Inflammatory macrophage treated with lipopolysaccharide for 1 hour (primary cell): ENCODE data around the gene KIAA0930.
"Not testable (repeated sequence)": the region's sequence is repeated elsewhere in the genome, so short reads cannot be mapped to it uniquely, and the experiment has no call there.

Experiments used
- DNase-seq, 2 donors: peaks; one replicate each; pipeline ENCODE4 v3.0.0-alpha.2; 2020 to 2022

The KIAA0930 gene

DNA sequence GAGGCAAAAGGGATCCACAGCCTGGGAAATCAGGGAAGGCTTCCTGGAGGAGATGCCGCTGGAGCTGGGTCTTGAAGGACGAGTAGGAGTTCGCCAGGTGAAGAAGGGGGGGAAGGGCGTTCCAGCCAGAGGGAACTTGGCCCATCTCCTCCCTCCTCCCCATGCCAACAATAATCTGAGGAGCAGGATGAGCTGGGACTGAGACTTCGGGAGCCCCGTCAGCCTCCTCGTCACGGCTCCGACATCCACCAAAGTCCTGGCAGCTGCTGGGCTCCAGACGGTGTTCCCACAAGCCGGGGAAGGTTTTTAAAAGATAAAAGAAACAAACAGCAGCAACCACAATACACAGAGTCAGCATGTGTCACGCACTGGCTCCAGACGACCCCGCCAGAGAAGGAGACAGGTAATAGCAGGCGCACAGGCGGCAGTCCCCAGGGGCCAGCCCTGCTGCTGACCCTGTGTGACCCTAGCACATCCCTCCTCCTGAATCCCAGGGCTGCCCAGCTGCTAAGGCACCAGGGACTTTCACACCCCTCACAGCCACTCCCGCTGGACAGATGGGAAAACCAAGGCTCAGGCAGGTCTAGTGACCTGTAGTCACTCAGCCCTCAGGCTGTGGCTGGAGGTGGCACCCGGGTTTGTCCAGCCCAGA is 39.7 kb downstream of the KIAA0930 start:
- no peak for DNase-seq

DNA sequence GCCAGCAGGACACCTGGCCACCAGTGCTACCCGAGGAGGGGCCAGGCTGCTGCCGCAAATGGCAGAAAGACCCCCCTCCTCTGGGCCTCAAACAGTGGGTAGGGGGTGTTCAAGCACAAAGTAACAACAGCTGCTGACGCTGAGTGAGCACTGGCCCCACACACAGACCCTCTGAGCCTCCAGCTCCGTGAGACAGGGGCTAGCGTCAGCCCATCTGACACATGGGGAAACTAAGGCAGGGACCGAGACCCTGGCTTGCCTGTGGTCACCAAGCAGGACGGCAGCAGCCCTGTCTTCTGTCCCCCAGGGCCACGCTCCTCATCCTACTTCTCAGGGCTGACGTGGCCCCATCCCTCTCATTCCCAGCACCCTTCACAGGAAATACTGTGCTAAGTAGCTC is 40.5 kb downstream of the KIAA0930 start:
- no peak for DNase-seq

DNA sequence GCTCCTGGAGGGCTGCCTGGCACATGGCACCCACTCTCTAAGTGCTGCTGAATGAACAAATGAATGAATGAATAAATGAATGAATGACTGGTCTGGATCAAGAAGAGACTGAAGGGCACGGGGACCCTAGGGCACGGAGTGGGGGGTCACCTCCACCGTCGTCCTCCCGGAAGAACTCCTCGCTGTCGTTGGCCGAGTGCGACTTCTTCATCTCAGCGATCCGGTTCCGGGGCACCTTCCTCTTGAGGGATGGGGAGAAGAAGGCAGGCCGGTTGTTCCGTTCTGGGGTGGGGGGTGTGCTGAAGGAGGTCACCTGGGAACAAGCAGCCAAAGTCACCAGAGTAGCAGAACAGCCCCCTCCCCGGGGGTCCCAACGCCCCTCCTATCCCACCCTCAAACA is 41.0 kb downstream of the KIAA0930 start:
- DNase-seq = no peak

DNA sequence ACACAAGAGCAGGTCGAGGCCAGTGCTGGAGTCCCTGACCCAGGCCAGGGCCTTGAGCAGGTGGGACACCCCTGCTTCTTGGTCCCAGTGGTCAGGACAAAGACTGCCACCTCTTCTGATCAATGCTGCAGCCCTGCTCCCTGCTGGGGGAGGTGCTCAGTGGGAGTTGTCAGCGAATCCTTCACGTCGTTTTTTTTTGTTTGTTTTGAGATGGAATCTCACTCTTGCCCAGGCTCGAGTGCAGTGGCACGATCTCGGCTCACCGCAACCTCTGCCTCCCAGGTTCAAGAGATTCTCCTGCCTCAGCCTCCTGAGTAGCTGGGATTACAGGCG is 42.3 kb downstream of the KIAA0930 start:
- DNase-seq = no peak

DNA sequence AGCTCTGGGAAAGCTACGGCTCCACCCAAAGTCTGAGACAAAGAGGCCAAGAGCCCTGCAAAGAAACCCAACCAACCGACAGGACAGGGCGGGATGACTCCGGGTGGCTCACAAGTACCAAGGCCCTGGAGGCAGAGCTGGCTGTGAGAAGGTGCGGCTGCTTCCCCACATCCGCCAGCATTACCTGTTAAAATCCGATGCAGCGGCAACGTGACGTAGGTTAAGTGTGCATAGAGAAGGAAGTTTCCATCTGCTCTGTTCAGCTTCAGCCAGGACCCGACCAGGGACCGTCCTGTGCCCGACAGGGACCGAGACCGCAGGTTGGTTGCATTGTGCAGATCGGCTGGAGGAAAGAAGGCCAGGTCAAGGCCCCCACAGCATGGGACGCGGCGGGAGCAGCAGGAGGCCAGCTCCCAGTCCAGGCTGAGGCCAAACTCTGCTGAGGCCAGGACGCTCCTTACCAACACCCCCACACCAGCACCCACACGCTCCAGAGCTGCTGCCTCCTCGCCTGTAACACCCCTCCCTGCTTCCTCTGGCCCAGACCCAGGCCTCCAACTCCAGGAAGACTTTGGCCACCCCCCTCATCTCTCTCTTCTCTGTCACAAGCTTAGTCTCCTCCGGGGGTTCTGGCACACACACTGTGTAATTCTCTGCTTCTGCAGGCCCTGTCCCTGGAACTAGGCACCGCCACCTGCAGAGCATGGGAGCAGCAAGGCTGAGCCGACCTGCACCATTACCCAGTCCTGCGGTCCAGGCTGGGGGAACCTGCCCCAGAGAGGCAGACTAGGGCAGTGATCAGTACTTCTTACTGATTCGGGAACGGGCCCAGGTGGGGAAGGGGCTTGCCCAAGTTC is 42.9 kb downstream of the KIAA0930 start:
- no peak for DNase-seq

DNA sequence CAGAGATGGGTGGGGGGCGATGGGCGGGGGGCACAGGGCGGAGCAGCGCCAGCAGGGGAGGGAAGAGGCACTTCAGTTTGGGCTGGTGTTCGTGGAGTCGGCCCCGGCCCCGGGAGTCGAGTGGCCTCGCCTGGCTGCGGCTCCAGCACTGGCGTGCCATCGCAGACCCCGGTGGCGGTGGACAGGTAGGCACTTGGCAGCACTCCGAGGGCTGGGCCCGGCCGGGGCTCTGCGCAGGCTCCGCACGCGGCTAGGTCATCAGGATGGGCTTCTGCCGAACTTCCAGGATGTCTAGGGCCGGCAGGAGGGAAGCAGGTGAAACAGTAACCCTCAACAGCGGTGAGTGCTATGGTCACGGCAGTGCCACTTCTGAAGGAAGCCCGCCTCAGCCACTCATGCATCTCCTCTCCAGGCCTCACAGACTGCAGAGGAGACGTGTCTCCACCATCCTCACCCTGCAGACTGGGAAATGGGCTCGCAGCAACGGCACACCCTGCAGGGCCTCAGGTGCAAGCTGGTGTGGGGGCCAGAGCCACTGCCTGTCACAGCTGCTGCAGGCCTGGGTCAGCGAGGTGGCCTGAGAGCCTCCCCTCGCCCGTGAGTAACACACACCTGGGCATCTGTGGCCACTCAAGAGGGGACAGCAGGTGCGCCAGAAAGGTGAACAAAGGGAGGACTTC is 43.6 kb downstream of the KIAA0930 start:
- DNase-seq = no peak

DNA sequence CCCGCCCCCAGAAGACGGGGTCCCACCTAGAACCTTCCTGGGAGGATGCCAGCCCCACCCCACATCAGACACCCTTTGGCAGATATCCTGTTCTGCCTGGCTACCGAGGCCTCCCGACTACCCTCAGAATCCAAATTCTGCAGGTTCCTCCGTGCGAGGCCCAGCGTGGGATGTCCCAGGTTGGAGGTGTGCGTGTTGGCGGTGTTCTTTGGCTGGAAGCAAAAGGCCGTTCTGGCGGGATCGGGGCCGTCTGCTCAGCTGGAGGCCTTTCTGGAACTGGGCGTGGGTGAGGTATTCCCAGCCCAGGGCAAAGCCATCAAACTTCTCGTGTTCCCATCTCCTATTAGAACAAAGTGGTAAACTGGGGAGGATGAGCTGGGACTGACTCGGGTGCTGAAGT is 44.4 kb downstream of the KIAA0930 start:
- no peak for DNase-seq

DNA sequence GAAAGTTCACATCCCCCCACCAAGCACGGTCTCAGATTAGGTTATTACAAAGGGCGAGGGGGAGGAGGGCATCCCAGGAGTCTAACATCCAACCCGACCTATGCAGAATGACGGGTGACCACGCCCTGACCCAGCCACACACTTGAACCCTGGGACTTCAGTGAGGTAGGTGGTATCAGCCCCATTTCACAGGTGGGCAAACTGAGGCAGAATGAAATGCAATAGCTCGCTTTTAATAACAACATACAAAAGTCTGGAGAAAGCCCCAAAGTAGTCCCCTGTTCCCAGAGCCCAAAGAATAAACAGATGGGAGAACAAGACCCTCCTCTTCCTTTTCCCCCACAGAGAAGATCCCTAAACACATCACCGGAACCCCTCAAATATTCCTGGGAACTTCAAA is 45.1 kb downstream of the KIAA0930 start:
- no peak for DNase-seq

DNA sequence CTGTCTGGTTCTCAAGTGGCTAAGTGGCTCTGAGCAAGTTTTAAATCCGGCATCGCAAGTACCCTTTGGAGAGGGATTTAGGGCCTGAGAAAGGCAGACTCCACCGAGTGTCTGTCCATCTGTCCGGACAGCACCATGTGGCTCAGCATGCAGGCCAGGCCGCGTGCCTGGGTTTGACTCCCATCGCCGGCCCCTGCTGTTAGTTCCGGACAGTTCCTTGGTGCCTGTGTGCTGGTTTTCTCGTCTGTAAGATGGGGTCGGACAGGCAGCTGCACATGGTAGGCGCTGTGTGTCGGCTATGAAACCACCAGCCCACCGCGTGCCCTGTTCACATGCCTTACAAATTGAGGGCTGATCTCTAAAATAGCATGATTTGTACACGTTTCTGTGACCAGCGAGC is 46.0 kb downstream of the KIAA0930 start:
- DNase-seq = no peak

DNA sequence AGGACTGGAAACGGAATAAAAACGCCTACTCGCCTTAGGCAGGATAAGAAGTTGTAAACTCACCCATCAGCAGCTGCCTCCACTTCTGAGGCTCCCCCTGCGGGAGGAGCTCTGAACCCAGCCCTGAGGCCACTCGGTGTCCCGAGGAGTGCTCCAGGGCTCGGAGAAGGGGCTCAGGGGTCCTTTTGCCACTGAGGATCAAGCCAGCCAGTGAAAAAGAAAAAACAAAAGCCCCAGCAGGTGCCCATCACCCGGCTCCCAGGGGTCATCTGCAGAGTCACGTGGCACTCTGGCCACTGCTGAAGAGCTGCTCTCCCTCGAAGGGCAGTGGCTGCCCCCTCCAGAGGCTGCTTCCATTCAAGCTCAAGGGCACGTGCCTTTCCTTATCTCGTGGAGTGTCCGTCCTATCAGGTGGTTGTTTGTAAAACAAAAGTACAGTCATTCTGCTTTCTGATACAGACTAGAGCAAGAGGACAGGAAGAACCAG is 48.0 kb downstream of the KIAA0930 start:
- DNase-seq = no peak

DNA sequence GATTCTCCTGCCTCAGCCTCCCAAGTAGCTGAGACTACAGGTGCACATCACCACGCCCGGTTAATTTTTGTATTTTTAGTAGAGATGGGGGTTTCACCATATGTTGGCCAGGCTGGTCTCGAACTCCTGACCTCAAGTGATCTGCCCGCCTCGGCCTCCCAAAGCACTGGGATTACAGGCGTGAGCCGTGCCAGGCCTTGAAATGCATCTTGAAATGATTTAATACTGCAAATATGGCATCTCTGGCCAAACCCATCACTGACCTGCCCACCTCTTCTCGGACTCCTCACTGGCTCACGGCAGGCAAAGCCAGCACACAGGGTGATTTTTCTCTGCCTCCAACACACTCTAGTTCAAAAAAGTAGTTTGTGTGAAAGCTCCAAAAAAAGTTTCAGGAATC is 48.9 kb downstream of the KIAA0930 start:
- not testable (repeated sequence) for DNase-seq

DNA sequence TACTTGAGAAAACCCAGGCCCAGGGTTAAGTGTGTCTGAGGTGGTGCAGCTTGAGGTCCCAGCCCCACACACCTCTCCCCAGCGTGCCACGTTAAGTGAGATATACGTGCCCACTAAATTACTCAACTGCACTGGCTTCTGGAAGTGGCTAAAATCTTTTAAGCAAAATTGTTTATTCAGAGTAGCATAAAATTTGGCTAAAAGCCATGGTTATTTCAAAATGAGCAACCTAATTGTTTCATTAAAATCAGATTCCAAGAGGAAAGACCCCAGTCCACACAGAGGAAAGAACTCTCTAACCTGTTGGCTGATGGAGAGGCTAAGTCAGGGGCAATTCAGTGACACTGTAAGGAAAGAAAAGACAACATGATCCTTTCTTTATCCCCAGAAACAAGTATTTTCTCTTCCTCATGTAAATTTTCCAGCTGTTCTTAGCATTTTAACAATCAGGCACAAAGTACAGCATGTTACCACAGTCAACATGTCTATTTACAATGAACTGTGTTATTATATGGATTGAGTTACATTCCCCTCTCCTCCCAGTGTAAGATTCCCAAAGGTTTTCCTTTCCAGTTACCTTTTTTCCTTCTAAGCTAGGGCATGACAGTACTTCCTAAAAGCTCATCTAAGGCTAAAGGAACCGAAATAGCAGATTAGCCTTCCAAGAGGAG is 50.4 kb downstream of the KIAA0930 start:
- DNase-seq = no peak

DNA sequence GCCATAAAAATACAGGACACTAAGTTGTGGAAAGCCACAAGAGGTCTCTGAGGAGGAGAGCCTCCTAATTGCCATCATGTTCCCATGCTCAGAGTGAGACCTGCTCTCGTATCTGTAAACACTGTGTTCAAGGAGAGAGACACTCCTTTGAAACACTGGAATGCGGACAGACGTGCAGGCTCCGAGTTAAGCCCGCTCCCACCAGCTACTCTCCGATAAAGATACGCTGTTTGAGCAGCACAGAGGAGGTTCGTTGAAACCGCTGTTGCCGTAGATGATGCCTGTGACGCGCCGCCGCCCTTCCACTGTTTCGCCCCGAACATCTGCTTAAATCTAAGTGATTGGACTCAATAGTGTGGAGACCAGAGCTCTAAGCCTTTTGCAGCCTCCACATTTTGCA is 51.9 kb downstream of the KIAA0930 start:
- no peak for DNase-seq

DNA sequence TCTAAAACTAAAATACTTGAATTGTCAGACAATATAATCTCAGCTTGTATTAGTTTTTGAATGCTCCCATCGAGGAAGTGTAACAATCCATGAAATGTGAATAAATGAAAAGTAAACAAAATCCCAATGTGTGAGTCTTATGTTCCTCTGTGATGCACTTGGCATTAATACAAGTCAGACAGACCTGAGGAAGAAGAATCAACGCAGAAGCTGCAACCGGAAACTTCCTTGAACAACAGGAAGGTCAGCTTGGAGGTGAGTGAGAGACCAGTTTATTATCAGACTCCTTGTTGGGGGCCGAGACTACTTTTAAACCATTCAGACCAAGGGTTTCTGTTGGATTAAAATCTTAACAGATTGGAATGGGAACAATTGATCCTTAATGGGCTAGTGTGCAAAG is 52.8 kb downstream of the KIAA0930 start:
- DNase-seq = no peak

DNA sequence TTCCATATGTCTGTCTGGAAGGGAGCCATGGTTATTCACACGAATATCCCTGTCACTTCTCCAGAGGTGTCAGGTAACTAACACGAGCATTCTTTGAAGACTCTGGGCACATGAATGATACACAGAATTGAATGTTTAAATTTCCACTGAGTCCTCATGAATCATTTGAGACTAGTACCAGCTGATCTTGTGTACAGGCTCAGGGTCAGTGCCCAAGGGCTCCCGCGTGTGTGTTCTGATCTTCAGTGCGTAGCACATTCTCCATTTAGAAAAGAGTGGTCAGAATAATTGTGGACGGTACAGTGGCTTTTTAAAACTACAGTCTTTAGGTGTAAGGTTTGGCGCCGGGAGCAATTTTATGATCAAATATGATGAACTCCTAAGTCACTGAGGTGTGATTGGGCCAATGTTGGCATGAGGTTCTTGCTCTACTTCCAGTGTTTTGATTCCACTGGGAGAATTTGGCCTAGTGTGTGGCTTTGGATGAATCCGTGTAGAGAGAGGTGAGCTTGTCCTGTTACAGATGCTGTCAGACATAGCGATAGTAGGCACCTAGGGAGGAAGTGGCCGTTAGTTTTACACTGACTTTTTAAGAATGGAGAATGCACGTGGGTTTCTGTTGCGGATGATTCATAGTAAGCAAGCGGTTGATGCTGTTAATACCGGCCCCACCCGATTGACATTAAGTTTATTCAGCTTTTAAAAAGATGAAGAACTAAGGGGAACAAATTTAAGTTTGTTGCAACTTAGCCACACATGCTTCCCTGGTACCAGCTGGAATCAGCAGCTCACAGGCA is 54.8 kb downstream of the KIAA0930 start:
- no peak for DNase-seq

DNA sequence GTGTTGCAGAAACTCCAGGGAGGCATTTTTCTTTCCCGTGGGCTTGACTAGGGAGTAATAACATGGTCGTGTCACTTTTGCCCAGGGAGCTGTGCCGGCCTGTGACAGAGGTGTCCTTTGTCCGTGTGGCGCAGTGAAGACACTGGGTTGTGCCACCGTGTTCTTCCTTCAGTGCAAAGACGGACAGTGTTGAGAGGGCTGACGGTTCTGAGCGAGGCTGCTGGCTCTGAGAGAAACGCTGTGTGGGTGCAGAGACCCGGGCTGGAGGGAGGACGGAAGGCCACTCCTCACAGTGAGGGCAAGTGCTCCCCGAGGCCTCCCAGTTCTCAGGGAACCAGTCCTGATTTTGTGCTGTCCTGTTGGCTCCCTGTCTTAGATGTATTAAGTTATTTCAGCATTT is 56.7 kb downstream of the KIAA0930 start:
- no peak for DNase-seq

DNA sequence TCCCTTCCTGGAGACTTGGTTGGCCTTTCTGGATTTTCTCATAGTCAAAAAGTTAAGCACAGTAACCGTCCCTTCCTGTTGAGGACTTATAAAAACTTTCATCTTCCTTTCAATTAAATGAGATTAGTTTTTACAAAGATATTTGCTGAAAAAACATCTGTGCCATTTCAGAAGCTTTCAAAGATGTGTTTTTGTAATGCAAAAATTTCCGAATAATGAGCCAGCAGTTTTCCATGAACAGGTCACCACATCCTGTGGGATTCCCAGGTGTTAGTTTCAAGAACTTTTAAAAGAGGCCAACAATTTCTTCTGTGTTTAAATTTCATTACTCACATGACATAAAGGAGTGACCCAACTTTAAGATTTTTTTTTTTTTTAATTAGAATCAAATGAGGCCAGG is 58.9 kb downstream of the KIAA0930 start:
- no peak for DNase-seq

DNA sequence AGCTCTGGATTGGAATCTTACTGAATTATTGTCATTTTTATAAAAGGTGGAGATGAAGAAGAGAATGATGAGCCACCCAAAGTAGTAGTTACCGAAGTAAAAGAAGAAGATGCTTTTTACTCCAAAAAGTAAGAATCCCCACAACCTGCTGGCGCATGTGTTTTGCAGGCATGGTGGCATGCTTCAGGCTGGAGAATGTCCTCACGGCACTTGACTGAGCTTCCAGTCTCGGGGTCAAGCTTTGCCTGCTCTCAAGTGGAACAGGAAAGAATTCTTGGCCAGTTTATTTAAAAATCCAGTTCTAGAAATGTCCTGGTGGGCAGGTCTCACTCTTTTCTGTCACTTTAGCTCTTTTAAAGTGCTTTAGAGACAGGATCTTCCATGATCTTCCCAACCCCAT is 59.5 kb downstream of the KIAA0930 start:
- DNase-seq = no peak

DNA sequence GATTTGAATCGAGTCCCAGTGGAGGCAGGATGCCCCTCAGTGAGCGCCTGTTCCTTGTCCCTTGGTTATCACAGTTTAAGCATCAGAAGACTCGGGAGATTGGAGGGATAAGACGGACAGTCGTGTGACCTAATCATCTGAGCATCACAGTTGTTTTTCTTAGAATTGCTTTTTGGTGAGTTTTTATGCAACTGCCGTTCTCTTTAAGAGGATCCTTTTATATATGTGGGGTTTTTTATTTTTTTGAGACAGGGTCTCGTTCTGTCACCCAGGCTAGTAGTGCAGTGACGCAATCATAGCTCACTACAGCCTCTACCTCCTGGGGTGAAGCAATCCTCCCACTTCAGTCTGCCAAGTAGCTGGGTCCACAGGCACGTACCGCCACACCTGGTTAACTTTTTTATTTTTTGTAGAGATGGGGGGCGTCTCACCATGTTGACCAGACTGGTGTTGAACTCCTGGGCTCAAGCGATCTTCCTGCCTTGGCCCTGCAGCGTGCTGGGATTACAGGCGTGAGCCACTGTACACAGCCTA is 60.5 kb downstream of the KIAA0930 start:
- DNase-seq = no peak

DNA sequence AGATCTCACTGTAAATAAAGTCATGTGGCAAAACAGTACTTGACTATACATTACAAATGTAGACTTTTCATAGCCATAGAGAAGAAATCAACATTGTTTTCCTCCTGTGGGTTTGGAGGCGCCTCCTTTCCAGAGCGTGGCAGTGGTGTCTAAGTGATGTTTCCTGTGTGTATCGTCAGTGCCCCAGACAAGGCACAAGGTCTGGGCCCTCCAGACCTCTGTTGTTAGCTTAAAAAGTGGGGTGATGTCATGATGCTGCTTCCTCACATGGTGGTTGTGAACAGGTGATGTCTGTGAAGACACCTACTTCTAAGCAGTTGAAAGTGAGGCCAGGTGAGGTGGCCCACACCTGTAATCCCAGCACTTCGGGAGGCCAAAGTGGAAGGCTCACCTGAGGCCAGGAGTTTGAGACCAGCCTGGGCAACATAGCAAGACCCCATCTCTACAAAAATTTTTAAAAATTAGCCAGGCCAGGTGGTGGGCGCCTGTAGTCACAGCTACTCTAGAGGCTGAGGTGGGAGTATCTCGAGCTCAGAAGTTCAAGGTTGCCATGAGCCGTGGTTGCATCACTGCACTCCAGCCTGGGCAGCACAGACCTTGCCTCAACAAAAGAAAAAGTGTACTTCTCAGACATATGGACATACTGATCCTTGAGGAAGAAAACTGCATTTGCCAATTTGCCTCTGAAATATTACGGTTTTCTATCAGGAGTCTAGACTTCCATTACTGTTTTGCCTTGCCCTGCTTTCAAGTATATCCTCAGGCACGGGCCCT is 61.2 kb downstream of the KIAA0930 start:
- no peak for DNase-seq

DNA sequence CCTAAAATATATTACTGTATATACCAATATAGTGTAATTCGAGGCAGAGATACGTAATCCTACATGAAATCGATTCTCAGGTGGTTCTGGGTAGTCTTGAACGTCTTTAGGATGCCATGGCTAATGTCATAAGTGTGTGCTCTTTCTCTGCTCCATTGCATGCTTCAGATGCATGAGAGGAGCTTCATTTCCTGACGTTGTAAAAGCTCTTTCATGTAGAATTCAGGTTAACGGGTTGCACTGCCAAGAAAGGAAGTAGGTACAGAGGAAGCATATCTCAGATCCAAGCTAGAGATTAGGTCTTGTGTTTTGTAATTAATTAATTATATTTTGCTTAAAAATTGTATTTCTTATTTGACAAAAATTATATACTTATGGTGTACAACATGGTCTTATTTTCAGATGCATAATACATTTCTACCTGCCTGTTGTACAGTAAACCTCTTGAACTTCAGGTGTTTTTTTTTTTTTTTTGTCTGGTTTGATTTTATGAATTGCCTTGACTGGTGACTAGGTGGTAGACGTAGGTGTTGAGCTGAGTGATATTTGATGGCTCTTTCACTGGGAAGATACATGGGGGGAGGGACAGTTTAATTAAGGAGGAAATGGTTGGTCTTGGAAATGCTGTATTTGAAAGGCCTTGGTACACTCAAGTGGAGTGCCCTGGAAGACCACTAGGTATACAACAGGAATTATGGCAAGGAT is 67.7 kb downstream of the KIAA0930 start:
- DNase-seq = no peak
